NB4 (cell line): ENCODE results near the gene FRAS1.
"Not testable (repeated sequence)": the region's sequence is repeated elsewhere in the genome, so short reads cannot be mapped to it uniquely, and the experiment has no call there.

Source experiments
- DNase-seq: peaks from one replicate; pipeline ENCODE4 v3.0.0; 2010; ENCODE audit warnings: low read depth
- H3K4me3 ChIP-seq: one replicate; pipeline ENCODE4 v1.5.1; 2011; ENCODE audit warnings: mild to moderate bottlenecking, low read depth, low read length, moderate library complexity
- CTCF ChIP-seq: IDR thresholded peaks from one replicate; pipeline ENCODE4 v1.5.1; 2012; ENCODE audit warnings: low read depth, low read length
- MAX ChIP-seq: IDR thresholded peaks from 2 replicates; pipeline ENCODE4 v1.6.1; 2011; ENCODE audit warnings: low read depth, low read length
- MYC ChIP-seq: IDR thresholded peaks from 2 replicates; pipeline ENCODE4 v1.6.1; 2011; ENCODE audit warnings: low read depth, low read length
- POLR2A ChIP-seq: IDR thresholded peaks from 2 replicates; pipeline ENCODE4 v1.6.1; 2011; ENCODE audit warnings: mild to moderate bottlenecking; ENCODE audit not compliant: insufficient read length; ENCODE audit errors: extremely low read depth

FRAS1 gene

GRCh38 chr4:78168029-78168428 is 110.9 kb downstream of the FRAS1 start:
- peak; percentile 3 for DNase-seq
- no peak overlapping the region for H3K4me3 ChIP-seq
- TF ChIP-seq MAX: no peak

GRCh38 chr4:78169728-78170127 is 112.6 kb downstream of the FRAS1 start:
- no peak overlapping the region for H3K4me3 ChIP-seq
- TF ChIP-seq POLR2A: no peak
- TF ChIP-seq CTCF: no peak
- TF ChIP-seq MAX: no peak
- TF ChIP-seq MYC: no peak
- DNase-seq: no peak

- DNase-seq: no peak
- no peak for TF ChIP-seq CTCF
- H3K4me3 ChIP-seq: no peak overlapping the region
Observed at GRCh38 chr4:78171482-78171881, 114.4 kb downstream of the FRAS1 start.

- no peak for TF ChIP-seq POLR2A
- TF ChIP-seq MYC: no peak
- TF ChIP-seq CTCF: no peak
- no peak for TF ChIP-seq MAX
- no peak overlapping the region for H3K4me3 ChIP-seq
- DNase-seq: no peak
Observed at GRCh38 chr4:78174891-78175290, 117.8 kb downstream of the FRAS1 start.

GRCh38 chr4:78179196-78179595 is 122.1 kb downstream of the FRAS1 start:
- no peak for DNase-seq
- TF ChIP-seq CTCF (no peak), MAX (no peak), MYC (no peak), POLR2A (no peak)
- no peak overlapping the region for H3K4me3 ChIP-seq

- not testable (repeated sequence) for DNase-seq, H3K4me3 ChIP-seq
Observed at GRCh38 chr4:78181681-78182234, 124.6 kb downstream of the FRAS1 start.

- TF ChIP-seq MAX (no peak), MYC (no peak), CTCF (no peak), POLR2A (no peak)
- no peak for DNase-seq
- no peak overlapping the region for H3K4me3 ChIP-seq
Observed at GRCh38 chr4:78184584-78184983, 127.5 kb downstream of the FRAS1 start.
